ENCODE data around the gene WAPL. TPM values are rescaled to one million over a fixed set of nuclear protein-coding genes. Genes with fewer than 3 reads are reported as not detected.
A peak's percentile ranks its signal among the peaks of the same experiment; 100 is the strongest.
"Not testable (repeated sequence)": the region's sequence is repeated elsewhere in the genome, so short reads cannot be mapped to it uniquely, and the experiment has no call there.

The WAPL gene
- total RNA-seq, 1 donor from 2014 or later: 47.9 TPM

GRCh38 chr10:86526606-86527005 is 5.0 kb upstream of the WAPL start:
- Mint-ChIP-seq H3K4me1 (ENCODE audit: low read depth) (peaks cover 6% of the 10 kb centered on the region), H3K27ac (peak overlapping the region; percentile 5), H3K9me3 (ENCODE audit: low read depth) (no peaks in the 10 kb centered on the region), H3K27me3 (no peaks in the 10 kb centered on the region), H3K4me3 (ENCODE audit: low read depth) (no peak overlapping the region), H3K36me3 (ENCODE audit: insufficient read depth) (no peaks in the 10 kb centered on the region)
- no peak for TF ChIP-seq CTCF (IDR thresholded peaks at IDR 0.05; ENCODE audit: unreplicated experiment)
- DNase-seq (ENCODE audit: low spot score, unreplicated experiment): no peak

- not testable (repeated sequence) for H3K36me3 Mint-ChIP-seq (ENCODE audit: insufficient read depth); H3K27me3 Mint-ChIP-seq; H3K27ac Mint-ChIP-seq; H3K4me3 Mint-ChIP-seq (ENCODE audit: low read depth); DNase-seq (ENCODE audit: low spot score, unreplicated experiment); H3K4me1 Mint-ChIP-seq (ENCODE audit: low read depth); H3K9me3 Mint-ChIP-seq (ENCODE audit: low read depth)
Observed at GRCh38 chr10:86525713-86526112, 4.1 kb upstream of the WAPL start.

- Mint-ChIP-seq H3K9me3 (ENCODE audit: low read depth) (no peaks in the 10 kb centered on the region), H3K4me1 (ENCODE audit: low read depth) (peaks cover 14% of the 10 kb centered on the region), H3K36me3 (ENCODE audit: insufficient read depth) (no peaks in the 10 kb centered on the region), H3K27me3 (no peaks in the 10 kb centered on the region), H3K4me3 (ENCODE audit: low read depth) (no peak overlapping the region), H3K27ac (no peak overlapping the region)
- TF ChIP-seq CTCF (IDR thresholded peaks at IDR 0.05; ENCODE audit: unreplicated experiment): no peak
- no peak for DNase-seq (ENCODE audit: low spot score, unreplicated experiment)
Observed at GRCh38 chr10:86524225-86524962, 2.8 kb upstream of the WAPL start.

GRCh38 chr10:86523348-86523747 is 1.8 kb upstream of the WAPL start:
- Mint-ChIP-seq H3K36me3 (ENCODE audit: insufficient read depth) (peaks cover 1% of the 10 kb centered on the region), H3K9me3 (ENCODE audit: low read depth) (no peaks in the 10 kb centered on the region), H3K4me3 (ENCODE audit: low read depth) (peak overlapping the region; percentile 94), H3K4me1 (ENCODE audit: low read depth) (peaks cover 20% of the 10 kb centered on the region), H3K27me3 (no peaks in the 10 kb centered on the region), H3K27ac (peak overlapping the region; percentile 5)
- TF ChIP-seq CTCF (IDR thresholded peaks at IDR 0.05; ENCODE audit: unreplicated experiment): peak; percentile 37
- no peak for DNase-seq (ENCODE audit: low spot score, unreplicated experiment)

- Mint-ChIP-seq H3K4me1 (ENCODE audit: low read depth) (peaks cover 20% of the 10 kb centered on the region), H3K27ac (peak overlapping the region; percentile 68), H3K36me3 (ENCODE audit: insufficient read depth) (peaks cover 3% of the 10 kb centered on the region), H3K4me3 (ENCODE audit: low read depth) (peak overlapping the region; percentile 94), H3K27me3 (no peaks in the 10 kb centered on the region), H3K9me3 (ENCODE audit: low read depth) (no peaks in the 10 kb centered on the region)
- DNase-seq (ENCODE audit: low spot score, unreplicated experiment): no peak
- no peak for TF ChIP-seq CTCF (IDR thresholded peaks at IDR 0.05; ENCODE audit: unreplicated experiment)
Observed at GRCh38 chr10:86522510-86522855, 891 bp upstream of the WAPL start.
